HG03571 (cell line): ENCODE measurements around the gene PGLYRP3.
"Not testable (repeated sequence)": the region's sequence is repeated elsewhere in the genome, so short reads cannot be mapped to it uniquely, and the experiment has no call there.

Source experiments
- ATAC-seq: cut with Tn5 transposase; IDR thresholded peaks from one replicate; pipeline ENCODE4 v1.9.1; 2021; ENCODE audit not compliant: unreplicated experiment

PGLYRP3 gene

DNA sequence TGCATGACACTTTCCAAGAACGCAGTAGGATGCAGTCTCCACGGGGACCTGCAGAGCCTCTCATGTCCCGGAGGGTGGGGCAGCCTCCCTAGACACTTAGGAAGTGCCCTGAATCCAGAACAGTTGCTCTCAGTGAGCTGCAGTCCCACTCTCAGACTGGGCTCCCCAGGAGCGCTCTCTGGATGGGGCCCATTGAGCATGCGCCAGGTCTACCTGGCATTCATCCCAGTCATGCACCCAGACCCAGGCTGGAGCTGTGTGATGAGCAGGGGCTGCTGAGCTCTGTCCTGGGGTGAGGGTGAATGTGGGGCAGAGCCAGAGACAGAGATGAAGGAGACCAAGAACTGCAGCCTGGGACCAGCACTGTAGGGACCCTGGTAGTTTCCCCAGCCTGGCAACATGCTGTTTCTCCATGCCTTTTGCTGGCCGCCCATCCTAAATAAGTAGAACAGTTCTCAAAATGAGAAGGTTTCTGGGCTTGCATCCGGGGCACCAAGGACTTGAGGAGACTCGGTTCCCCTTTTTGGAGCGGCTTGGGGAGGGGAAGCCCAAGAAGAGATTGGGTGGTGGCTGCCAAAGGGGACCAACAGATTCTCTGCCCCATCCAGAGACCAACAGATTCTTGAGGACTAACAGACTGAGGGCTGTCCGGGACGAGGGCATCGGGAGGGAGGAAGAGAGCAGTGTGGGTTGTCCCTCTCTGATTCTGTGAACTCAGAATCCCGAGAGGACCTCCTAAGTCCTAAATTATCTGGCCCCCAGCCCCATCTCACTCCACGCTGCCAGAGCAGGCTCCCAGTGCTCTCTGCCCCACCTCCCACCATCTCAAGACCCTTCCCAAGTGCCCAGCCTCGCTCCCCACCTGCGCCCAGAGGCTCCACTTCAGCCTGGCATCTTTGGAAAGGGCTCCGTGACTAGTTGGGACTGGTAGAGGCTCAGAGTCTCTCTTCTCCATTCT is 36.9 kb upstream of the PGLYRP3 start:
- no peak for ATAC-seq

DNA sequence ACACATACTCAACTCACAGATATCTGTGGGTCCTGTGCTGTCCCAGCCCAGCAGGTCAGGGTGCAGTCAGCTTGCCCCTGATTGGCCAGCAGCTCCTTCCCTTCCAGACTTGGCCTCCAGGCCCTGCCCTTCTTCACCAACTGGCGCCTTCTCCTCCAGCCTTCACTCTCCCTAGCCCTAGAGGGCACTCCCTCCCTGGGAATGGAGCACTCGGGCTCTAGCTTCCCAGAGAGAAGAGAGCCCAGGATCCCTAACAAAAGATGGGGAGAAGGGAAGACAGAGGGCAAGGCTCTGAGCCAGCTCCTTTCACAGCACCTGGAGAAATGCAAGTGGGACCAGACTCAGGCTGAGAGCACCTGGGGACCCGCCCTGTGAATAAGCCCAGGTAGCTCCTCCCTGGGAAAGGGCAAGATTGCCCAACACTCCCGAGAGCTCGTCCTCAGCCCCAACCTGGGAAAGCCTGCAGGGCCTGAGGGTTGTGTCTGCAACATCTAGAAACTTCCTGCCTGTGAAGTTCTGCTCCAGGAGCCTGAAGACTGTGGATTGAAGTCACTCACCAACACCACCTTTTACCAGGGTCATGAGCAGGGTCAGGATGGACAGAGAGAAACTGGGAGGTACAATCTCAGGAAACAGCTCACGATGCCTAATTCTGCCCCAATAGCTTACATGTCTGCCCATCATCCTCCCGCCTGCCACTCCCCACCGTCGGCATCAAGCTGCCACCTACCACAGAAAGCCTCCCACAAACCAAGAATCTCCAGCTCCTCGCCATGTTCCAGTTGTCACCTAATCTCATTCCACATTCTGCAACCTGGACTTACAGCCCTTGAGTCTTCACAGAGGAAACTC is 36.0 kb upstream of the PGLYRP3 start, which contains the start of gene PGLYRP4:
Gene PGLYRP4 (minus strand): TSS at position 331 of the 852 bp plus-strand sequence. CDS start 909 bp downstream, outside the sequence.
- ATAC-seq, result no peak

DNA sequence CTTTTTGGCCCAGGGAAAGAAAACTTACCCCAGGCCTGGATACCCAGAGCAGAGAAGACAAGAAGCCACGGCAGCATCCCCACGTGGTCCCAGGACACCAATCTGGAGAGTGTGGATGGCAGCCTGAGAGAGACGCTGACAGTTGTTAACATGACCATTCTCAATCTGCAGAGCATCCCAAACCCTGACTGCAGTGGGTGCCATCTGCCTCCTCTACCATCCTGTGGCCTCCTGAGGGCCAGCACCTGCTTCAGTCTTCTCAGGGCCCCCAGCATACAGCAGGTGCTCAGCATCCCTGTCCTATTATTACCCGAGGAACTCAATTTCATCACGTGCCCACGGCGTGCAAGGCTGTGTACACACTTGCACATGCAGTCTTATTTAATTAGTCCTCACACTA is 35.1 kb upstream of the PGLYRP3 start:
- ATAC-seq, result no peak

DNA sequence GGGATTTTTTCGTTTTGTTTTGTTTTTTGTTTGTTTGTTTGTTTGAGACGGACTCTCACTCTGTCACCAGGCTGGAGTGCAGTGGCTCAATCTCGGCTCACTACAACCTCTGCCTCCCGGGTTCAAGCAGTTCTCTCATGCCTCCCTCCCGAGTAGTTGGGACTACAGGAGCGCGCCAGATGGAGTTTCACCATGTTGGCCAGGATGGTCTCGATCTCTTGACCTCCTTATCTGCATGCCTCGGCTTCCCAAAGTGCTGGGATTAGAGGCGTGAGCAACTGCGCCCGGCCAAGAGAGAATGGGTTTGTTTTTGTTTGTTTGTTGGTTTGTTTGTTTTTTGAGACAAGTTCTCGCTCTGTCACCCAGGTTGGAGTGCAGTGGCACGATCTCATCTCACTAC is 34.3 kb upstream of the PGLYRP3 start:
- ATAC-seq, result not testable (repeated sequence)

DNA sequence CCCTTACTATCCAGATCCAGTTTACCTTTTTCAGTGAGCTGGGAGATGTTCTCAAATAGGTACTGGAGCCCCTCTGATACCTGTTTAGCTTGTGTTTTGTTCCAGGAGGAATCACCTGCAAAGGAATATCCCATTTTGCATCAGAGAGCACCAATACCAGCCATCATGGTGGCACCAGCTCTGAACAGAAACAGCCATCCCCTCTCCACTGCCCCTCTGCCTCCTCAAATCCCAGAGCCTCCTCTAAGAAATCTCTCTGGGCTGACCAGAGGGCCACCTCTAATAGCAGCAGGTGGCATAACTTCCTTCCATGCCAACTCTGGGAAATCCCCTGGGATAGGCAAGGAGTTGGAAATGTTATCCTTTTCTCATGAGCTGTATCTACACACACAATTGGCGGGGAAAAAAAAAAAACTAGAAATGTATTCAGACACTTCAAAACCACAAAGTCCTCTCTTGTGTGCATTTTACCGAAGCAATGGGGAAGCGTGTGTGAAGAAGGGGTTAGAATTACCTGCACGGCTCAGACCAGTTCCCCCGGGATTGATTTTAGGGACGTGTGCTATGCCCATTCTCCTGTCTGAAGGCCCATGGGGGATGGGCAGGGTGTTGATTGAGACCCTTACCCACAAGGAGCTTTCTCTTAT is 33.4 kb upstream of the PGLYRP3 start:
- ATAC-seq, result no peak

DNA sequence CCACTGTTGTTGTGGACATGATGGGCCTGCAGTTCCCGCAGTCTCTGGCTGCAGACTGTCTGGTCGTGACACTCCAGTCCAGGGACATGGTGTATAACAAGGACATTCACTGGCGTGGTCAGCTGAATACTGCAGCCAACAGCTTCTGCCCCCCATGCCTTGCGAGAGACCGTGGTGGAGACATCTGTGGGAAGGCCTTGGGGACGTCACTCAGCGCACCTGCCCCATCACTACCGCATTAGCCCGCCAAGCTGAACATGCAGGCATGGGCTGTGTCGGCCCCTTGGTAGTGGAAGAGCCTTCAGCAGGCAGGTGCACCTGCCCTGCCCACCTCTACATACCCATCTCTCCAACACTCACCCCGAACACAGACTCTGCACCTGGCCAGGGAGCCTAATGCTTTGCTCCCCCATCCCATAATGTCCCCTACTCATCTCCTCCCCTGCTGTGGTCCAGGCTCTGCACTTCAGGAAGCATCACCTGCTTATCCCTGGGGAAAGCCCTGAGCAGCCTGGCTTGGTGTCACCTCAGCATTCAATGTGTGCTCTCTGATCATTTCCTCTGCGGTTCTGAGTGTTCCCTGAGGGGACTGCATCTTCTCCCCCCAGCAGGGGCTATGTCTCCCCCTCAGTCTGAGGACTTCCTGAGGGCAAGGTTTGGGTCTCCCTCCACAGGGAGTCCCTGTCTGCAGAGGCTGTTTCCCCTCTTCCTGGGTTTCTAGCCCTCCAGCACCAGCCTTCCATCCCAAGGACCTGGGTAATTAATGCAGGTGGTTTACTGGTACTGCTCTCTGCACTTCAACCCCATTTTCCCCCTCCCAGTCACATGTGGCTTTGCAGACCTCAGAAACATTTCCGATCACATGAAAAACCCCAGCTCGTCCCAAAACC is 32.7 kb upstream of the PGLYRP3 start:
- ATAC-seq, result no peak

DNA sequence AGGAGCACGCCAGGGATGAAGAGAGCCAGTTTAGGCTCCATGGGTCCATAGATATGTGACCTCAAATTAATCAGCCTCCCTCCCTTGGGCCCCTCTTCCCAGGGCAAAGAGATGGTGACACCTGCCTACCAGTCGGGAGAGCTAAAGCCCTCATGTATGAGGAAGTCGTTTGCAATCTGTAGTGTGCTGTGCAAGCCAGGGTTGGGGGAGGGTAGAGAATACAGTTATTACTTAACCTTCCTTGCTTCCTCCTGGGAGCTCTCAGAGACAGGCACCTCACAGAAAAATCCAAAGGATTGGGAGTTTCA is 31.9 kb upstream of the PGLYRP3 start:
- ATAC-seq, result no peak

DNA sequence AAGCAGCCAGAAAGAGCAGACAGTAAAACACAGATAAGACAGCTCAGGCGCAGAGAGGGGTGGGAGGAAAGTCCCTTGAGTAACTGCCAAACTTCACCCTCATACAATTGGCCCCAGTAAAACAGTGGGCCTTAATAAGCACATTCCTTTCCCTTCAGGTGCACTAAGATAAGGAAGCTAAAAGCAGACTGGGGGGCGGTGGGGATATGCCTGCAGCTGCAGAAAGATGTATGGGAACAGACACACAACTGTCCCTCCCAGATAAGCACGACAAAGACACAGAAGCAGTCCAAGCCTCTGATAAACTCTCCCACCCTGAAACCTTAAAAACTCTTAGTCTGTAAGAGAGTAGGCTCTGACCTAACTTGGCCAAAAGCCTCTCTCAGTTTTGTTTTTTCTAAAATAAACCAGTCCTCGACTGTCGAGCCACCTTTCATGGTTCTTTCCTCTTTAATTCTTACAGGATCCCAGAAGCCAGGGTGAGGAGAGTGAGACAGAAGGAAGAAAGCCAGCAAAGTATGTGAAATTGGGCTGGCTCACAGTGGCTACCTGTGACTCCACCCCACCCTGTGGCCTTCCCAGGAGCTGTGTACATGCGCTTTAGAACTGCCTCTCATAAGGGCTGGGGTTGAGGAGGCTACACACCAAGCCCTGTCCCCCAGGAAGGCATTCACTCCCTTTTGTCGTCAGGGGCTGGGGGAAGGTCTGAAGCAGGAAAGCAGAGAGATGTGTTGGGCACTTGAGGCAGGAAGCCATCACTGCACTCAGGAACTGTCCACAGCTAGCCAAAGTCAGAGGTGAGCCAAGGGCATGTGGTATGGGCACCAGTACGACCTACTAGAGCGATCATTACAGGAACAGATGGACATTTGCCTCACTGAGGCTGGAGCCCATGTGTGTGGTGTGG is 31.3 kb upstream of the PGLYRP3 start:
- no peak for ATAC-seq

DNA sequence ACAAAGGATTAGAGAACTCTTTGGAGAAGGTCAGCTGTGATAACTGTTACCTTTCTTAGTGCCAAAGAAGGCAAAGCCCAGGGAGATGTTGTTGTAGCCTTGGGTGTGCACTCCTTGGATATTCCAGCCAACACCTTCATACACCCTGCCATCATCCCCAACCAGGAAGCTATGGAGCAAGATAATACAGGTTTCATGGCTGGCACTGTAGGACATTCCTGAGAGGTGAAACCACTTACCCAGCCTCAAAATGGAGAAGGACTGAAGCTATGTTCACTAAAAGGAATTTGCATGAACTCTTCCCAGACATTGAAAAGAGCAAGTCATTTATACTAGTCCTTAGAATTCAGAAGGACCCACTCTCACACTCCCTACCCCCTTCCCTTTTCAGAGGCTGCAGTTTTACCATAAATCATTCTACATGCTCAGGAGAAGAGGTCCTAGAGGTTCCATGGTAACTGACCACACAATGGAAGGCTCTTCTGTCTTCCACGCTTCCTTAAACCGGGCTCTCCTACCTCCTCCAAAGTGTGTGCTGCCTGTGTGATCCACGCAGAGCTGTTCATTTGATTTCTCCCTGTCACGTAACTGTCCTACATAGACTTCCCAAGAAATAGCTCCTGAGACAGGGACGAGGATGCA is 30.4 kb upstream of the PGLYRP3 start:
- ATAC-seq, result no peak

DNA sequence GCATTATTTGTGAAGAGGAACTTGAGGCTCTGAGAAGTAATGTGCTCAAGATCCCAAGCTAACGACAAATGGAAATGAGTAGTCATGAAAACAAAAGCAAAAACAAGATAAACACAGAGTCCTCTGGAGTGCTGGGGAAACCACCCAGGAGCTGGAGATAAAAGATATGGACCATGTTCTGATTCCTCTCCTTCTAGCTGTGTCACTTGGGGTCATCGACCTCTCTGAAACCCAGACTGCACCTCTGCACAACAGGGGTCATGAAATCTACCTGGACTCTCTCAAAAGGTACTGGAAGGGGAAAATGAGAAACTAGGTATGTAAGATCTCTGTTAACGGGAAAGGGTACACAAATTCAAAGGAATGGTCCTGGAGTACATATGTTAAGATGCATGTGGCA is 29.4 kb upstream of the PGLYRP3 start:
- no peak for ATAC-seq

DNA sequence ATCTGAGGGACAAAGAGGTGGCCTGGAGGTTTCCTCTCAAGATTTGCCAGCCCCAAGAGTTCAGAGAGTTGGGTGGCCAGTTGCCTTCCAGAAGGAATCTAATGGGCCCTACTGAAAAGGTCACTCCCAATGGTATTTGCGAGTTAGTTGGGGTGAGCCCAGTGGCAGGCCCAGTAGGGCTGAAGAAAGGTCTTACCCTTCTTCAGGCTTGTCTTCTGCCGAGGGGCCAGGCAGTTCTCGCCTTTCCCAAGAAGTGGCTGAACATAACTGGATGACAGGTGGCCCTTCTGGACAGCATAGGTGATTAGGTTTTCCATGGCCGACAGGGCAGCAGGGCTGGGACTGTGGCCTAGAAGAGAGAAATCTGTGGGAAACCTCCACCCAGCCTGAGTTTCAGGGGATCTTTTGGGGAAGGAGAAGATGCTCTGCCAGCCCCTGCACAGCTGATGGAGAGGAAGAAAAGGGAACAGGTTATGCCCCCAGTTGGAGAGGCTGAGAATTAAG is 28.7 kb upstream of the PGLYRP3 start:
- no peak for ATAC-seq

DNA sequence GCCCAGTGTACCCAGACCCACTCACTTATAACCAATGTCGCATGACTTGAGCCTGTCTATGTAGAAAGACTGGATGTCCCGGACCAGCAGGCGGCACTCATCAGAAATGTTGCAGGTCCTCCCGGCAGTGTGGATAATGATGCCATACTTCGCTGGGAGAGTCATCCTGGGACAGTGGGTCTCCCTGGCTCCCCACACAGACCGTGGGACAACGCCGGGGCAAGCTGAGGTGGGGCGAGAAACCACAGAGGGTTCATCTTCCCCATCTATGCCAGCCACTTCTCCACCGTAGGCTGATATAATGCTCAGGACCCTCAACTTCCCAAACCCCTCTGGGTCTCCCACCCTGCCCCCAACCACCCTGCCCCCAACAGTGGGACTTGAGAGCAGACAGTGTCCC is 27.6 kb upstream of the PGLYRP3 start:
- ATAC-seq, result no peak

DNA sequence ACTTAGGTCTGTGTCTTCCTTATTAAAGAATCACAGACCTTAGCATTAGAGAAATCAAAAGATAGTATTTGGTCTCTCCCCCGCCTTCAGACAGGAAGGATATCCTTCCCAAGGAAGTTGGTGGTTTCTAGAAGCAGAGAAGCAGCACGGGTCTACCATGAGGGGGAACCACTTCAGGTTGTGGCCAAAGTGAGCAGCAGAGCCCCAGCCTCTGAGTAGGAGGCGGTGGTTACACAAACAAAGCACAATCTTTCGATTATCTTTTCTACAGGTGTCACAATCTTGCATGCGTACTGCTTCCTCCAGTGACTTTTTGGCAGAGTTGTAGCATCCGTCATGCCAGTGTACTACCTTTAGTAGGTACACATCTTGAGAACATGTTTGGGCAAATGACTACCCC is 27.1 kb upstream of the PGLYRP3 start:
- no peak for ATAC-seq

DNA sequence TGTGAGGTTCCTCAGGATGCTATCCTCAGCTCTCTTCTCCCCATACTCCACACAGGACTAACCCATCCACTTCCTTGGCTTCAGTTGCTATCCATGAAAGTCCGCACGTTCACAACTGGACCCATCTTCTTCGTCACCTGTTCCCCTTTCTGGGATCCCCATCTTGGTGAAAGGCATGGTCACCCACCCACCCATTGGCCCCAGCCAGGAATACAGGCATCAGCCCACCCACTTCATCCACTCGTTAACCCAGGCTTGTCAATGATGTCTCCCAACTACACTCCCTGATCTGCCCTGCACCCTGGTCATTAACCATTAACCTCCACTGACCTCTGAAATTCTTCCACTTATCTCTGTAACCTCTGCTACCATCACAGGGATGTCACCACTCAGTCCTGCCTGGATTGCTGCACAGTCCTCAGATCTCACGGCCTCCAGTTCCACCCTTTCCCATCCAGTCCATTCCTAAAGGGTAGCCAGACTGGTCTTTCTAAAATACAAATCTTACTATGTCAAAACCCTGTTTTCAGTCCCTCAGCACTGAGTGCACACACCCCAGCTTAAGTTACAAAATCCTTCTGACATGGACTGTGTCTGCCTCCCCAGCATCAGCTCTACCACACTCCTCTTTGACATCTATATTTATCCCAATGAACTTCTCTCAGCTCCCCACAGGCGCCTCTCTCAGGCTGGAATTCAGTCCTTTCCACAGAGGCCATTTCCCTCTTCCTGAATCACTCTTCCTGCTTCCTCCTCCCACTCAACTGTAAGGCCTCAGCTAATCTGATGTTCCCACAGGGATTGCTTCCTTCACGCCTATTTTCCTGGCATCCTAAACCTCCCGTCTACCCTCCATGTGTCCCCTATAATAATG is 25.5 kb upstream of the PGLYRP3 start:
- no peak for ATAC-seq

DNA sequence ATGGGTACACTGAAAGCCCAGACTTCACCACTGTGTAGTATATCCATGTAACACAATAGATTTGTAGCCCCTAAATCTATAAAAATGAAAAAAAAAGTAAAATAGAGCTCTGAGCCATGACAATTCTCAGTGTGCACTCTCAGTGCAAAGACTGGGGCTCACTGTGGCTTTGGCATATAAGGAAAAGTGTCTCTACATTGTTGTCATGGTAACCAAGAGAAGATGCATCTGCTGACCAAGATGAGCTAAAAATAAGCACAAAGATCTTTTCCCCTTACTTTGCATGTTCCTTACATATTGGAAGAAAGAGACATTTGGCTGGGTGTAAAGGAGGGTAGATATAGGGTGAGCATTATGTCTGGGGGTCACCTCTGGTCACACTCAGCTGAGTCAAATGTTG is 23.9 kb upstream of the PGLYRP3 start:
- ATAC-seq, result no peak

DNA sequence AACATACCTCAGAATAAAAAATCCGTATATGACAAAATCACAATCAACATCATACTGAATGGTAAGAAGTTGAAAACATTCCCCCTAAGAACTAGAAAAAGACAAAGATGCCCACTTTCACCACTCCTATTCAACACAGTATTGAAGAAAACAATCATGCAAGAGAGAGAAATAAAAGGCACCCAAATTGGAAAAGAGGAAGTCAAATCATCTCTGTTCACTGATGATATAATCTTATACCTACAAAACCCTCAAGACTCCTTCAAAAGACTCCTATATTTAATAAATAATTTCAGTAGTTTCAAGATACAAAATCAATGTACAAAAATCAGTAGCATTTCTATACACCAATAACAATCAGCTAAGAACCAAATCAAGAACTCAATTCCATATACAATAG is 21.1 kb upstream of the PGLYRP3 start:
- no peak for ATAC-seq

DNA sequence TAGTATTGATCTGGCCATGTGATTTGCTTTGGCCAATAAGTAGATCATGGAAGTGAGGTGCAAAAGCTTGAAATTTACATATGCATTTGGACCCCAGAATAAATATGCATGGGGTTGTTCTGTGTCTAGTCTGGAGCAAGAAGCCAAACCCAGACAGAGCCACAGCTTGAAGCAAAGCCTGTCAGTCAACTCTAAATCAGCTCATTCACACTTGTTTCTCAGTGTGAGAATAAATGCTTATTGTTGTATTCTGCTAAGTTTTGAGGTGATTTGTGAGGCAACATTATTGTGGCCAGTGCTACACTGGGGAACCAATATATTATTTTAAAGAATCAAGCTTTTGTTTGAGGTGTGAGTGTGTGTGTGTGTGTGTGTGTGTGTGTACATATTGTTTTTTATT is 12.2 kb upstream of the PGLYRP3 start:
- ATAC-seq, result no peak

DNA sequence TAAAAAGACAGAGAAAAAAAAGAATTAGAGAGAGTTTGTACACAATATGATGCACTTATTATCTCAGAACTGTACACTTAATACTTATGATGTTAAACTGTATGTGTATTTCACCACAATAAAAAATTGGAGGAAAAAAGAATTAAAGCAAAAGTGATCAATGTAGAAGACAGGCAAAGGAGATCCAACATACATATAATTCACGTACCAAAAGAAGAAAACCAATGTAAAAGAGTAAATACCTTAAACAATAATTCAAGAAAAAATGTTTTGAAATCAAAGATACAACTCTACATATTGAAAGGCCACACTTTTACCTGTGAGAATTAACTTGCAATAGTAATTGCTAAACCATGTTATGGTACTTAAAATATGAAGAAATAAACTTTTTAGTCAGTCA is 9.8 kb upstream of the PGLYRP3 start:
- no peak for ATAC-seq
